ENCODE measurements around the gene TNPO3. TPM values are rescaled to one million over a fixed set of nuclear protein-coding genes. Genes with fewer than 3 reads are reported as not detected.

The TNPO3 gene
- total RNA-seq, 2 experiments from 2014 or later: 17.1 to 18.7 TPM

- H3K27ac ChIP-seq (ENCODE audit: low read depth in 1 of 2, low read length in 2 of 2): no peak overlapping the region
- H3K9me3 ChIP-seq (ENCODE audit: control insufficient read depth in 1 of 2, insufficient read depth in 1 of 2, low read length in 2 of 2): peaks cover 0 to 8% of the 10 kb centered on the region in 2 experiments
- Mint-ChIP-seq H3K27me3 (peaks cover 30% of the 10 kb centered on the region), H3K4me3 (no peak overlapping the region), H3K4me1 (ENCODE audit: low read depth) (no peaks in the 10 kb centered on the region), H3K27ac (no peak overlapping the region), H3K9me3 (no peaks in the 10 kb centered on the region), H3K36me3 (ENCODE audit: low read depth) (no peaks in the 10 kb centered on the region)
- H3K27me3 ChIP-seq (ENCODE audit: control insufficient read depth in 1 of 2, insufficient read depth in 2 of 2, low read length in 2 of 2): peaks cover 7 to 10% of the 10 kb centered on the region in 2 experiments
- intact Hi-C loops (cut with DNase I, micrococcal nuclease): no loop called here
- CTCF ChIA-PET: no interaction called here
- no peak for TF ChIP-seq CTCF (IDR thresholded peaks at IDR 0.05)
- POLR2A ChIA-PET: no interaction called here
- no peak for DNase-seq
- H3K4me1 ChIP-seq (ENCODE audit: insufficient read depth, low read length): no peaks in the 10 kb centered on the region
- H3K36me3 ChIP-seq (ENCODE audit: insufficient read depth, low read length): no peaks in the 10 kb centered on the region
- ATAC-seq (ENCODE audit: poor library complexity): no peak
- H3K4me3 ChIP-seq (ENCODE audit: low read length): no peak overlapping the region
These were observed 133.9 kb downstream of the TNPO3 start for GRCh38 chr7:128920913-128921582.

GRCh38 chr7:128919881-128920799, 134.8 kb downstream of the TNPO3 start:
- TF ChIP-seq CTCF (IDR thresholded peaks at IDR 0.05): no peak
- no peaks in the 10 kb centered on the region for H3K36me3 Mint-ChIP-seq (ENCODE audit: low read depth)
- H3K4me3 Mint-ChIP-seq: no peak overlapping the region
- POLR2A ChIA-PET: interaction anchor here (0.6 kb wide), 1 partner anchor 1150 kb away, joined by 4 read pairs; no protein-coding TSS in a partner anchor
- CTCF ChIA-PET: no interaction called here
- H3K9me3 Mint-ChIP-seq: no peaks in the 10 kb centered on the region
- no peaks in the 10 kb centered on the region for H3K36me3 ChIP-seq (ENCODE audit: insufficient read depth, low read length)
- no peak overlapping the region for H3K27ac ChIP-seq (ENCODE audit: low read depth in 1 of 2, low read length in 2 of 2)
- no peak for ATAC-seq (ENCODE audit: poor library complexity)
- DNase-seq: no peak
- H3K27ac Mint-ChIP-seq: no peak overlapping the region
- peaks cover 5% of the 10 kb centered on the region for H3K4me1 ChIP-seq (ENCODE audit: insufficient read depth, low read length)
- H3K9me3 ChIP-seq (ENCODE audit: control insufficient read depth in 1 of 2, insufficient read depth in 1 of 2, low read length in 2 of 2): peaks cover 0 to 8% of the 10 kb centered on the region in 2 experiments
- no peak overlapping the region for H3K4me3 ChIP-seq (ENCODE audit: low read length)
- H3K27me3 Mint-ChIP-seq: peaks cover 36% of the 10 kb centered on the region
- intact Hi-C loops (cut with DNase I, micrococcal nuclease): no loop called here
- no peaks in the 10 kb centered on the region for H3K4me1 Mint-ChIP-seq (ENCODE audit: low read depth)
- peaks cover 12 to 14% of the 10 kb centered on the region in 2 experiments for H3K27me3 ChIP-seq (ENCODE audit: control insufficient read depth in 1 of 2, insufficient read depth in 2 of 2, low read length in 2 of 2)

GRCh38 chr7:128919241-128919640, 135.7 kb downstream of the TNPO3 start:
- Histone ChIP-seq H3K9me3 (ENCODE audit: control insufficient read depth in 1 of 2, insufficient read depth in 1 of 2, low read length in 2 of 2) (peaks cover 0 to 8% of the 10 kb centered on the region in 2 experiments), H3K4me1 (ENCODE audit: insufficient read depth, low read length) (peaks cover 13% of the 10 kb centered on the region), H3K36me3 (ENCODE audit: insufficient read depth, low read length) (no peaks in the 10 kb centered on the region), H3K27me3 (ENCODE audit: control insufficient read depth in 1 of 2, insufficient read depth in 2 of 2, low read length in 2 of 2) (peaks cover 16 to 20% of the 10 kb centered on the region in 2 experiments), H3K27ac (ENCODE audit: low read depth in 1 of 2, low read length in 2 of 2) (no peak overlapping the region), H3K4me3 (ENCODE audit: low read length) (no peak overlapping the region)
- Mint-ChIP-seq H3K4me1 (ENCODE audit: low read depth) (peaks cover 3% of the 10 kb centered on the region), H3K27ac (no peak overlapping the region), H3K4me3 (no peak overlapping the region), H3K36me3 (ENCODE audit: low read depth) (no peaks in the 10 kb centered on the region), H3K27me3 (peaks cover 40% of the 10 kb centered on the region), H3K9me3 (no peaks in the 10 kb centered on the region)
- ChIA-PET POLR2A (no interaction called here), CTCF (no interaction called here)
- ATAC-seq (ENCODE audit: poor library complexity): no peak
- DNase-seq: no peak
- TF ChIP-seq CTCF (IDR thresholded peaks at IDR 0.05): no peak
- intact Hi-C loops (cut with DNase I, micrococcal nuclease): no loop called here

Measured in CD4-positive, alpha-beta T cell (primary cell).